GM21447 (cell line): Measurements from ENCODE around the gene LURAP1L.

Source experiments
- ATAC-seq: cut with Tn5 transposase; IDR thresholded peaks from one replicate; pipeline ENCODE4 v1.9.1; 2021; ENCODE audit not compliant: unreplicated experiment

LURAP1L gene, protein sequence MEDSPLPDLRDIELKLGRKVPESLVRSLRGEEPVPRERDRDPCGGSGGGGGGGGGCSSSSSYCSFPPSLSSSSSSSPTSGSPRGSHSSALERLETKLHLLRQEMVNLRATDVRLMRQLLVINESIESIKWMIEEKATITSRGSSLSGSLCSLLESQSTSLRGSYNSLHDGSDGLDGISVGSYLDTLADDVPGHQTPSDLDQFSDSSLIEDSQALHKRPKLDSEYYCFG

DNA sequence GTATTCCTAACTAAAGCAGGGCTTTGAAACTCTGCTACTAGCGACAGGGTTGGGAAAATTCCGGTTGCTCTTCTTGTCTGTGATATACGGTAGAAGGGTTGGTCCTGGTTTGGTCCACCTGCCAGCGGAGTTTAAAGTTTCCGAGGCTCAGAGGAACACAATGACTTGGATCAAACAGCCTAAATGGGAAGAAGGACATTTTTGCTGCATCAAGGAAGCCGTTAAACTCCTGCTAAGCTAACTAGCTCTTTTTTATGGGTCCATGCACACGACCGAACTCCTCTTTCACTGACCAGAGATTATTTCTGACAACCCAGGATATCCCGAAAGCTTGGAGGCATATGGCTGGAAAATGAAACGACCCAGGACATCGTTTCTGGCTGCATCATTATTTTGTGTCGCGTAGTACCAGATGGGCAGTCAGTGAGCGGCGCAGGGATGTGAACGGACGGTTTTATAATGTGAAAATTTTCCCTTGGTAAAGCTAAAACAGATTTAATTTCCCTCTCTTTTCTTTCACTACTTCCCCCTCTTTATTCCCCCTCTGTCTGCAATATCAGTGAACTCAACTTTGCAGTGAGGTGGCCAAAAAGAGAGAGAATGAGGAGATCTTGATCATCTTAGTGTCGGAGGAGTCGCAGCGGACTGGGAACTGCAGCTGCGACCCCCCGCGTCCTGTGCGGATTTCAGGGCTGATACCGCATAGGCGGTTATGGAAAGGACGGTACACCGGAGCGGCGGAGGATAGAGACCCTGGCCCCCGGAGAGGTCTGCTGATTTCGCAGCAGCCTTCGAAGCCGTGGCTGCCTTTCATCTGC lies at the start of gene LURAP1L:
Gene LURAP1L (plus strand): TSS at position 160 of the 818 bp plus-strand sequence. CDS start 696 bp downstream, outside the sequence.
- no peak for ATAC-seq

DNA sequence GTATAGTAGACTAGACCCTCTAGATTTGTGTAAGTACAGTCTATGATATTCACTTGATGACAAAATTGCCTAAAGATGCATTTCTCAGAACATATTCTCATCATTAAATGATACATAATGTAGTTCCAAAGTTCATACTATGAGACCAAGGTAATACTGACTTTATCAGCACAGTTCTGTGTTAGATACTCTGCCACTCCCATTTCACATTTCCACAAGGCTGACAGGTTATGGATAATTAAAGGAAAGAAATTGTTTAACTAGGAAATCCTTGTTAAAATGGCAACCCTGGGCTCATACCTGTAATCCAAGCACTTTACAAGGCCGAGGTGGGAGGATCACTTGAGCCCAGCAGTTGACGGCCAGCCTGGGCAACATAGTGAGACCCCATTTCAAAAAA lies 48.0 kb upstream of the LURAP1L start:
- no peak for ATAC-seq

DNA sequence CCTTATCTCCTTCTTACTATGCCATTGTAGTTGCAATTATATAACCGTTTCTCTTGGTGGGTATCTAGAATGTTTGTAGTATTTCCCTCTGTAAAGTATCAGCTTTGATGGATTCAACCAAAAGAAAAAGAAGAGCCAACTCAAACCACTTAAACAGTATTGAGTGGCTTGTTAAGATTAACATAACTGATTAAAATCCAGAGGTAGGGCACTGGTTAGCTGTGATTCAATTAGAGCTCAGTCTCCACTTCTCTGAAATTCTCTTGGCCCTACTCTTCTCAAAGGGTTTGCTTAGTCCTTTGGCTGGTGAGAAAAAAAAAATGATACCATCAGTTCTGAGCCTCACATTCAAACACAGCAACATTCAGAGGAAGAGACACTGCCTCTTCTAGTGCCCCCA lies 44.6 kb upstream of the LURAP1L start:
- no peak for ATAC-seq

DNA sequence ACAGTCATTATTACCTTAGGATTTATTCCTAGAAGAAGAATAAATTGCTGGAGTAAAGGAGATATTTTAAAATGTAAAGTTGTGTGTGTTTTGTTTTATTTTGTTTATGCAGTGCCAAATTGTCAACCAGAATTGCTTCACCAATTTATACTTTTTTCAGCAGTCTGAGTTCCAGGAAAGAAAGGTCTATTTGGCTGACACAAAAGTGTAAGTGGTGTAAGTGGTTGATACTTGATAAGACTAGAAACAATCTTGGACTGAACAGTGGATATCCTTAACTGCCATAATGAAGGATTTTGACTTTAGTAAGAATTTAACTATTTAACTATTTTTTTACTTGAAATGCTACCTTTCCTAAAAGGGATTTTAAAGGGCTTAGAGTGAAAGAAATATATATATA lies 43.9 kb upstream of the LURAP1L start:
- no peak for ATAC-seq

- ATAC-seq = no peak
Observed at GRCh38 chr9:12732971-12733370, 41.8 kb upstream of the LURAP1L start.

- ATAC-seq = no peak
Observed at GRCh38 chr9:12735665-12736064, 39.2 kb upstream of the LURAP1L start.

GRCh38 chr9:12737871-12738270 lies 36.9 kb upstream of the LURAP1L start:
- no peak for ATAC-seq

DNA sequence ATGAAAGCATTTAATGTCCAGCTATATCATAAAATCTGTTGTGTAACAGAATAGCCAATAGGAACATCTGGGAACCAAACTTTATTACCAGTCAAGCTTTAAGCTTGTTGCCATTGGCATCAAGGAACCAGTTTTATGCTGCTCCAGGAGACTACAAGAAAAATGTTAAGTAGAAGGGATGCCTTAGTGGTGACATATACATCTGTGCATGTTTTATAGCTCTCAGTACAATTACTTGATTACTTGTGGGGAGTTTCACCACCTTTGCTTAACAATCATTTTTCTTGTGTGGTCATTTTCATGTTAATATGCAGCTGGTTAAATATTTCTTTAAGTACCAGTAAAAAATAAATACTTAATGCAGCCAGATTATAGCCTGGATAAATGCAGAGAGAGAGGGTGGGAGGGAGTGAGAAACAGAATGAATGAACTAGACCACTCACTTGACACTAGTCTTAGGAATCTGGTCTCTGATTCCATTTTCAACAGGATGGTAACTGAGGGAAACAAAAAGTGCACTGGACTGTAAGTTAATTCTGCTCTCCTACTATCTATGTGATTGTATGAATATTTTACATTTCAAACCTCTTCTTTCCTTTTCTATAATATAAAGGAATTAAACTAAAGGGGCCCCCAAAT lies 35.7 kb upstream of the LURAP1L start:
- no peak for ATAC-seq

- no peak for ATAC-seq
Observed at GRCh38 chr9:12740845-12741244, 34.0 kb upstream of the LURAP1L start.

DNA sequence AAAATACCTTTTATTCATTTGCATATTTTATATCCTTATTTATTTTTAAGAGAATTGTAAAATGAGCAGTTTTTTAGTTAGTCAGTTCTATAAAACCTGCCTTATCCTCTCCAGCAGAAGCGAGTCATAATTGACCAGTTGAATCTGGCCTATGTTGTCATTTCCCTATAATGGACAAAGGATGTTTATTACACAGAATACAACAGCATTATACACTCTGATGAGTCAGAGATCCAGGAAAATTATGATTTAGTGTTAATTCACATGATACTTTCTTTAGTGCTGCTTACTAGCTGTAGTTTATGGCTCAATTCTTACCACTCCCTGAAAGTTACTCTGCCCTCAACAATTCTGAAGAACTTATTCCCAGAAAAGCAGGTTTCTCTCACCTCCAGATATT lies 26.8 kb upstream of the LURAP1L start:
- ATAC-seq = no peak

DNA sequence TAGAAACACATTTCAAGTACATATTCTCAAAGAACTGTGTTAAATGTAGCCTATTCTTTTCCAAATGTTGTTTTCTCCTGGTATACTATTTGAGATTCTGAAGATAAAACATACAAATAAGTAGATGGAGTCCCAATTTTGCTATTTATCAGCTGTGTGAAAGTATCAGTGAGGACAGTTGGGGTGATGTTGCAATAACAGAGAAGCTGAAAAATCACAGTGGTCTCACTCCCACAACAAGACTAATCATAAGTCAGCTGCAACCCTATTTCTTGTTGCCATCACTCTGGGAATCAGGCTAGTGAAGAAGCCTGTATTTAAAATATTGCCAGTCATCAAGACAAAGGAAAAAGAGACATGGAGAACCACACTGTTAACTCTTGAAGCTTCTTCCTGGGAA lies 25.9 kb upstream of the LURAP1L start:
- no peak for ATAC-seq

- ATAC-seq = no peak
Observed at GRCh38 chr9:12753931-12754330, 20.9 kb upstream of the LURAP1L start.

DNA sequence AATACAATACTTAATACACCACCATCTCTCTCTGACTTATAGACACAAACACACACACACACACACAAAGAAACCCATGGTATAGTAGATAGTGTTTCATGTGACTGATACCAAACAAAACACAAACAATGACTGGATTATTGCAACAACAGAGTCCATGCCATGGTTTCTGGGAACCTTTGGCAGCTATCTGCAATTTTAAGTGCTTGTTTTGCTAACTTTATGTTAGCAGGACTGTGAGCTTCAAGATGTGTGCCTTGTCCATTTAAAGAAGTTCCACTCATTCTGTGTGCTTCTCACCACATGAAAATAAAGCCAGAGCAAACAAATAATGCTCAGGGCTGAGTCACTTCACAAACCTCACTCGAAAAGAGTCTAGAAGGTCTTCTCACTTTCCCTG lies 15.1 kb upstream of the LURAP1L start:
- no peak for ATAC-seq

- no peak for ATAC-seq
Observed at GRCh38 chr9:12760758-12761157, 14.1 kb upstream of the LURAP1L start.

DNA sequence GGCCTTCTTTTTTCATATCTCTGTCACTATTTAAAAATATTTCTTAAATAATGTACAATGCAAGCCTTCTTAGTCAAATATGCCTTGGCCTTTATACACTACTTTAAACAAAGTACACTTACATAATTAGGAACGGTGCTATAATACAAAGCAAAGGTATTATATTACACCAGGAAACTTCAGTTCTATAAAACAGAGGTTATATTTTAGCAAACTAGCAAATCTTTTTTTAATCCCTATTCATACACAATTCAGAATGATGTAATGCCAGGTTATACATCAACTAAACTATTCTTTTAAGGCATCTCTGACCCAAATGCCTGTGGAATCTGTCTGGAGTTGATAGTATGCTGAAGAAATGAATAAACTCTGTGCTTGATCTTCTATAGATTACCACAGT lies 10.7 kb upstream of the LURAP1L start:
- no peak for ATAC-seq

- ATAC-seq = no peak
Observed at GRCh38 chr9:12765088-12765798, 9.6 kb upstream of the LURAP1L start.

- no peak for ATAC-seq
Observed at GRCh38 chr9:12766357-12766756, 8.5 kb upstream of the LURAP1L start.

GRCh38 chr9:12770261-12770660 lies 4.6 kb upstream of the LURAP1L start:
- ATAC-seq = no peak

GRCh38 chr9:12771891-12772290 lies 2.9 kb upstream of the LURAP1L start:
- ATAC-seq = no peak

DNA sequence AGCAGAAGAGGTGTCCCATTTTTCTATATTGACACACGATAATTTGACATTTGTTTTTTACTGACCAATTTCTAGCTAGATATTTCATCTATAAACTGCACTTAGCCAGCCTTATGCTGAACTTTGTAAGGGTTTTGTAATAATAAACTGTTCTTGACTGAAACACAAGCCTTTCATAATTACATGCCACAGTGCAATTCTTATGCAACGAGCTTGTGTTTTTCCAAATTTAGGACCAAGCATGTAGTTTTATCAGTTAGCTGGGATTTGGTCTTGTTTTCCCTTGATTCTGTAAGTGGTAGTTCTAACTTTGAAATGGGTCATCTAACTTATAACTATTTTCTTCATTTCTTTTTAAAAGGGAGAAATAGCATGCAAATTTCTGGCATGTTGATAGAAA lies 1.3 kb upstream of the LURAP1L start:
- ATAC-seq = no peak

DNA sequence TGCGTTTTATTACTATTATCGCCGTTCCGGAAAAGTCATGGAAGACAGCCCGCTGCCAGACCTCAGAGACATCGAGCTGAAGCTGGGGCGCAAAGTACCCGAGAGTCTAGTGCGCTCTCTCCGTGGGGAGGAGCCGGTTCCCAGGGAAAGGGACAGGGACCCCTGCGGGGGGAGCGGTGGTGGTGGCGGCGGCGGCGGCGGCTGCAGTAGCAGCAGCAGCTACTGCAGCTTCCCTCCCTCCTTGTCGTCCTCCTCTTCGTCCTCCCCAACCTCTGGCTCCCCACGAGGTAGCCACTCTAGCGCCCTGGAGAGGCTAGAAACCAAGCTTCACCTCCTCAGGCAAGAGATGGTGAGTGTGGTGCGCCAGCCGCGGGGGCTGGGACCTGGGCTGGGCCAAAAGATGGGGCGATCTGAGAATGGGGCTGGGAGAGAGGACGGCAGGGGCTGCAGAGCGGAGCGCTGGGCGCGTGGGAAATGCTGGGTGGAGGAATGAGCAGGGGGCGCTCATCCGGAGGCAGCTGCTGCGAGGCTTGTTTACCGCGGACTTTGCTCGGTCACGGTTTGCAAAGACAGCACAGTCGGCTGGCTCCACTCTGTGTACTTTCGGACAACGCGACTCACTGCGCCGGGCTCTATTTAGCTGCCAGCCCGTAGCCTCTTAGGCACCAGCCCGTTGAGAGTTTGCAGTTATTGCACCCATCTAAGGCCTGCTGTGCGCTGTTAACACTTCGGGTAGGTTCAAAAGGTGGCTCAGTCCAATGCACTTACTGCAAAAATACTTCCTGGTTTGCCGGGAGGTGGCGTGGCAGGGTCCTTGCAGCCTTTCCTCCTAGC lies 1.1 kb downstream of the LURAP1L start:
- ATAC-seq = peak; percentile 68
